Osteoblast (primary cell): ENCODE data around the gene PTGER3. TPM values are rescaled to one million over a fixed set of nuclear protein-coding genes. Genes with fewer than 3 reads are reported as not detected.

Experiments used
- DNase-seq: peaks from one replicate; pipeline ENCODE4 v3.0.0; 2011; ENCODE audit warnings: low spot score, mixed read lengths; ENCODE audit not compliant: insufficient read length; ENCODE audit errors: missing footprints
- H2AFZ ChIP-seq: 2 replicates; pipeline ENCODE4 v1.6.0; 2011; ENCODE audit warnings: mild to moderate bottlenecking, low read length
- H3K27ac ChIP-seq: 2 replicates; pipeline ENCODE4 v1.5.1; 2011; ENCODE audit warnings: mild to moderate bottlenecking, low read depth, low read length, moderate library complexity
- H3K27me3 ChIP-seq: 2 replicates; pipeline ENCODE4 v1.6.0; 2012; ENCODE audit warnings: mild to moderate bottlenecking, control low read depth, inconsistent platforms, low read length, moderate library complexity; ENCODE audit not compliant: insufficient read depth
- H3K36me3 ChIP-seq: 2 replicates; pipeline ENCODE4 v1.5.1; 2011; ENCODE audit warnings: mild to moderate bottlenecking, low read length, control low read depth, moderate library complexity; ENCODE audit not compliant: insufficient read depth
- H3K4me1 ChIP-seq: 2 replicates; pipeline ENCODE4 v1.5.1; 2011; ENCODE audit warnings: mild to moderate bottlenecking, low read length, control low read depth, moderate library complexity; ENCODE audit not compliant: insufficient read depth
- H3K4me2 ChIP-seq: 2 replicates; pipeline ENCODE4 v1.6.0; 2011; ENCODE audit warnings: mild to moderate bottlenecking, low read length; ENCODE audit not compliant: insufficient read depth
- H3K4me3 ChIP-seq: fragments of 200-600 bp; sonication (generic); 3 replicates; pipeline ENCODE4 v1.5.1; 2012; ENCODE audit warnings: mild to moderate bottlenecking, low read length, inconsistent platforms; ENCODE audit not compliant: insufficient read depth
- H3K79me2 ChIP-seq: 2 replicates; pipeline ENCODE4 v1.6.0; 2012; ENCODE audit warnings: mild to moderate bottlenecking, low read length, control low read depth, inconsistent platforms; ENCODE audit not compliant: insufficient read depth
- H3K9me3 ChIP-seq: 2 replicates; pipeline ENCODE4 v1.5.1; 2011; ENCODE audit warnings: low read depth, low read length, control low read depth
- H4K20me1 ChIP-seq: 2 replicates; pipeline ENCODE4 v1.6.0; 2012; ENCODE audit warnings: mild to moderate bottlenecking, low read length, control low read depth; ENCODE audit not compliant: insufficient read depth
- CTCF ChIP-seq: IDR thresholded peaks from 2 replicates; pipeline ENCODE4 v1.5.1; 2011; ENCODE audit warnings: mild to moderate bottlenecking, low read depth, low read length, moderate library complexity; ENCODE audit errors: extremely low read depth
- total RNA-seq: library from RNA; depleted of rRNA; stranded (reverse); fragments of >200 nt; gene quantifications from 2 replicates; pipeline ENCODE4 v1.2.3, GENCODE V29; 2012

The PTGER3 gene
- total RNA-seq, 1 donor, result not detected

GRCh38 chr1:71026093-71026492, 21.5 kb downstream of the PTGER3 start:
- TF ChIP-seq CTCF, result no peak
- no peaks in the 10 kb centered on the region for H3K9me3 ChIP-seq
- no peak overlapping the region for H3K4me2 ChIP-seq
- H3K27ac ChIP-seq, result no peak overlapping the region
- H3K36me3 ChIP-seq, result no peaks in the 10 kb centered on the region
- no peaks in the 10 kb centered on the region for H4K20me1 ChIP-seq
- H3K79me2 ChIP-seq, result no peaks in the 10 kb centered on the region
- H3K27me3 ChIP-seq, result no peaks in the 10 kb centered on the region
- H2AFZ ChIP-seq, result no peak overlapping the region
- H3K4me3 ChIP-seq, result no peak overlapping the region
- no peaks in the 10 kb centered on the region for H3K4me1 ChIP-seq
- no peak for DNase-seq

GRCh38 chr1:71023515-71023914, 24.1 kb downstream of the PTGER3 start:
- no peaks in the 10 kb centered on the region for H3K27me3 ChIP-seq
- no peak overlapping the region for H3K4me3 ChIP-seq
- no peaks in the 10 kb centered on the region for H3K79me2 ChIP-seq
- no peak overlapping the region for H2AFZ ChIP-seq
- H3K36me3 ChIP-seq, result no peaks in the 10 kb centered on the region
- H3K4me2 ChIP-seq, result no peak overlapping the region
- H3K27ac ChIP-seq, result no peak overlapping the region
- no peaks in the 10 kb centered on the region for H3K9me3 ChIP-seq
- DNase-seq, result no peak
- H3K4me1 ChIP-seq, result no peaks in the 10 kb centered on the region
- no peaks in the 10 kb centered on the region for H4K20me1 ChIP-seq
- TF ChIP-seq CTCF, result no peak

- Histone ChIP-seq H3K4me2 (no peak overlapping the region), H3K9me3 (no peaks in the 10 kb centered on the region), H3K36me3 (no peaks in the 10 kb centered on the region), H3K27ac (no peak overlapping the region), H3K4me3 (no peak overlapping the region), H3K79me2 (no peaks in the 10 kb centered on the region), H4K20me1 (no peaks in the 10 kb centered on the region), H2AFZ (no peak overlapping the region), H3K27me3 (no peaks in the 10 kb centered on the region), H3K4me1 (no peaks in the 10 kb centered on the region)
- no peak for DNase-seq
- TF ChIP-seq CTCF, result no peak
Measured at GRCh38 chr1:71019233-71019969, 28.2 kb downstream of the PTGER3 start.

GRCh38 chr1:71018791-71019190, 28.8 kb downstream of the PTGER3 start:
- Histone ChIP-seq H4K20me1 (no peaks in the 10 kb centered on the region), H3K79me2 (no peaks in the 10 kb centered on the region), H3K27ac (no peak overlapping the region), H2AFZ (no peak overlapping the region), H3K36me3 (no peaks in the 10 kb centered on the region), H3K4me3 (no peak overlapping the region), H3K4me1 (no peaks in the 10 kb centered on the region), H3K4me2 (no peak overlapping the region), H3K27me3 (no peaks in the 10 kb centered on the region), H3K9me3 (no peaks in the 10 kb centered on the region)
- DNase-seq, result no peak
- TF ChIP-seq CTCF, result no peak
